MCF 10A (cell line): ENCODE measurements around the gene ESAM. TPM values are rescaled to one million over a fixed set of nuclear protein-coding genes. Genes with fewer than 3 reads are reported as not detected.

Experiments used
- BruUV-seq: library from RNA; stranded (reverse); fragments of 400-500 nt; replicated peaks from 2 replicates; lab custom pipeline; 2021; lab: Mats Ljungman, UMichigan
- CTCF ChIA-PET: fragments of 300-600 bp; sonication (Branson Sonifier 250); formaldehyde crosslinking; extraction: SDS; loops from one replicate; lab custom pipeline; 2021; ENCODE audit warnings: antibody characterized with exemption, inconsistent platforms; lab: Yijun Ruan, JAX
- POLR2A ChIA-PET: fragments of 300-600, 350-650 bp; sonication (Branson Sonifier 250); formaldehyde crosslinking; extraction: SDS; loops from one replicate; lab custom pipeline; 2020; ENCODE audit warnings: antibody characterized with exemption, inconsistent platforms; lab: Yijun Ruan, JAX
- DNase-seq: peaks from one replicate; pipeline ENCODE4 v3.0.0-alpha.2; 2018; ENCODE audit not compliant: unreplicated experiment
- H3K27ac Mint-ChIP-seq: one replicate; pipeline ENCODE4 v1.8.0; 2022; ENCODE audit warnings: mild to moderate bottlenecking, low read depth, mixed read lengths; ENCODE audit not compliant: unreplicated experiment
- H3K27me3 Mint-ChIP-seq: one replicate; pipeline ENCODE4 v1.8.0; 2022; ENCODE audit warnings: mixed read lengths; ENCODE audit not compliant: insufficient read depth, unreplicated experiment
- H3K36me3 Mint-ChIP-seq: one replicate; pipeline ENCODE4 v1.8.0; 2022; ENCODE audit warnings: mild to moderate bottlenecking, moderate library complexity, mixed read lengths; ENCODE audit not compliant: insufficient read depth, unreplicated experiment
- H3K4me1 Mint-ChIP-seq: one replicate; pipeline ENCODE4 v1.8.0; 2022; ENCODE audit warnings: mixed read lengths; ENCODE audit not compliant: insufficient read depth, unreplicated experiment
- H3K4me3 Mint-ChIP-seq: one replicate; pipeline ENCODE4 v1.8.0; 2022; ENCODE audit warnings: mild to moderate bottlenecking, moderate library complexity, mixed read lengths; ENCODE audit not compliant: unreplicated experiment
- H3K9me3 Mint-ChIP-seq: one replicate; pipeline ENCODE4 v1.8.0; 2022; ENCODE audit warnings: mixed read lengths; ENCODE audit not compliant: unreplicated experiment
- intact Hi-C: fragments of 100-400 bp; cut with micrococcal nuclease; formaldehyde crosslinking; loops from 2 replicates; pipeline ENCODE4 v1.14.1; 2022
- total RNA-seq: library from RNA; stranded (reverse); gene quantifications from 2 replicates; pipeline ENCODE4 v1.2.3, GENCODE V29; 2022
- TF ChIP-seq, protein P1 (sequence below): fragments of 200-600 bp; IDR thresholded peaks from one replicate; pipeline ENCODE4 v1.8.0; 2022; ENCODE audit warnings: antibody characterized with exemption, mild to moderate bottlenecking; ENCODE audit not compliant: unreplicated experiment

The ESAM gene
- total RNA-seq, 1 experiment from 2014 or later = 0.19 TPM

DNA sequence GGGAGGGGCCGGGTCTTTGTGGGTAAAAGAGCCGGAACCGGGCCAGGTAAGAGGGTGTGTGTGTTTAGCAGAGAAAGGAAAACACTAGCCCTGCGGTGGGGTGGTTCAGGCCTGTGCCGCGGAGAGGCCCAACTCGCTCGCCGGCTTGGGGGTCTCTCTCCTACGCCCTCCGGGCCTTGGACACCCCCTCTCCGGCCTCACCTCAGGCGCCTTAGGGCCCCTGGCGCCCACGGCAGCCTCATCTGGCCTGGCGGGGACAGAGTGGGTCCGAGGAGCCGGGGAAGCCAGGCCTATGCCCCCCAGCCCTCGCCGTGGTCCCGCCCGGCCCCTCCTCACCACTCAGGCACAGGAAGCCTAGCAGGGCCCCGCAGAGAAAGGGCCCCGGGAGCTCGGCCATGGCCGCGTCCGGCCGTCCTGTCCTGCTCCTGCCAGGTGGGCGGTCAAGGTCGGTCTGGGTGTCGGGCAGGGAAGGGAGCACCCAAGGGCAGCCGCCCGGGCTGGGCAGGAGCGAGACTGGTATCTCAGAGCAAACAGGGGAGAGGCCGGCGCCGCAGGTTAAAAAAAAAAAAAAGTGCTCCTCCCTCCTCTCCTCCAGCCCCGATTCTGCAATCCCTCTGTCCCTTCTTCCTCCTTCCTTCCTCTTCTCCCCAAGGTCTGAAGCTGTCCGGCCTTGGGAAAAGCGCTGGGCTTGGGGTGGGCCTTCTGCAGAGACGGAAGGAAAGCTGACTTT is 10.2 kb downstream of the ESAM start, which contains the start of gene VSIG2:
Gene VSIG2 (minus strand): TSS at position 515 of the 730 bp plus-strand sequence. CDS start 118 bp downstream, at position 397.
- Mint-ChIP-seq H3K36me3 (no peaks in the 10 kb centered on the region), H3K9me3 (no peaks in the 10 kb centered on the region), H3K4me1 (no peaks in the 10 kb centered on the region), H3K4me3 (no peak within 1 kb of the TSS), H3K27me3 (no peaks in the 10 kb centered on the region), H3K27ac (no peak within 1 kb of the TSS)
- ChIA-PET CTCF (interaction anchor here (0.6 to 2.4 kb wide), 8 partner anchors 9 to 124 kb away, joined by 3 to 14 read pairs (median 4); no protein-coding TSS in a partner anchor), POLR2A (no interaction called here)
- TF ChIP-seq, protein P1, sequence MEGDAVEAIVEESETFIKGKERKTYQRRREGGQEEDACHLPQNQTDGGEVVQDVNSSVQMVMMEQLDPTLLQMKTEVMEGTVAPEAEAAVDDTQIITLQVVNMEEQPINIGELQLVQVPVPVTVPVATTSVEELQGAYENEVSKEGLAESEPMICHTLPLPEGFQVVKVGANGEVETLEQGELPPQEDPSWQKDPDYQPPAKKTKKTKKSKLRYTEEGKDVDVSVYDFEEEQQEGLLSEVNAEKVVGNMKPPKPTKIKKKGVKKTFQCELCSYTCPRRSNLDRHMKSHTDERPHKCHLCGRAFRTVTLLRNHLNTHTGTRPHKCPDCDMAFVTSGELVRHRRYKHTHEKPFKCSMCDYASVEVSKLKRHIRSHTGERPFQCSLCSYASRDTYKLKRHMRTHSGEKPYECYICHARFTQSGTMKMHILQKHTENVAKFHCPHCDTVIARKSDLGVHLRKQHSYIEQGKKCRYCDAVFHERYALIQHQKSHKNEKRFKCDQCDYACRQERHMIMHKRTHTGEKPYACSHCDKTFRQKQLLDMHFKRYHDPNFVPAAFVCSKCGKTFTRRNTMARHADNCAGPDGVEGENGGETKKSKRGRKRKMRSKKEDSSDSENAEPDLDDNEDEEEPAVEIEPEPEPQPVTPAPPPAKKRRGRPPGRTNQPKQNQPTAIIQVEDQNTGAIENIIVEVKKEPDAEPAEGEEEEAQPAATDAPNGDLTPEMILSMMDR = no peak
- no peak for DNase-seq
- BruUV-seq = no TSS peak
- intact Hi-C loops = no loop called here

DNA sequence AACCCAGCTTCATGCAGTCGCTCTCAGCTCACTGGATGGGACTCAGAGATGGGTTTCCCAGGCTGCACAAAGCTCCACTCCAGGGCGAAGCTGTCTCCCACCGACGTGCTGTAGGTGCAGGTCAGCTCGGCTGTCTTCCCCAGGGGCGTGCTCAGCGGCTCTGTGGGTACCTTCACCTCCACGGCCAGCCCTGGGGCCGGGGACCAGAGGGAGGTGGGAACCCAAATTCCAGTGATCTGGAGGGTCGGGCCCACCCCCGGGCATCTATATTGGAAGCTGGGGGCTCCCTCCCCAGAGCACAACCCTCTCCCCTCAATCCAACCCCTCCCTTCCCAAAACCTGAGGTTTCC is 10.7 kb downstream of the ESAM start:
- Mint-ChIP-seq H3K36me3 (no peaks in the 10 kb centered on the region), H3K27me3 (no peaks in the 10 kb centered on the region), H3K27ac (no peak overlapping the region), H3K4me1 (peaks cover 4% of the 10 kb centered on the region), H3K9me3 (no peaks in the 10 kb centered on the region), H3K4me3 (no peak overlapping the region)
- no peak for DNase-seq
- TF ChIP-seq, protein P1 = no peak
- ChIA-PET CTCF (interaction anchor here (0.6 to 2.4 kb wide), 9 partner anchors 10 to 129 kb away, joined by 3 to 14 read pairs (median 5); no protein-coding TSS in a partner anchor), POLR2A (no interaction called here)
- no TSS peak for BruUV-seq
- intact Hi-C loops = no loop called here

DNA sequence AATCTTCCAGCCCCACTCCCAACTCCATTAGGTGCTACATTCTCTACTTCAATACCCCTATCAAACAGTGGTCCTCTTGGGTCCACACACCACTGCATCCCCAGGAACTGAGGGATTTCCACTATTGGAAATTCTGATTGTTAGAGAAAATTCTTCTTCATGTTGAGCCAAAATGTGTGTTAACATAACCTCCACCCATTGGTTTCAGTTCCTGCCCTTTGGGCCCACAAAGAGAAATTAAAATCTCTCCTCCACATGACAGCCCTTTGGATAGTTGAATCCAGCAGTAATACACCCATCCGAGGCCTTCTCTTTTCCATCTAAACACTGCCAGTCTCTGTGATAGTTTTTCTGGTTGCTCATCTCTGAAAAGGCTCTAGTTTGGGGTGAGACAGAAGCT is 12.2 kb downstream of the ESAM start:
- no peak for DNase-seq
- Mint-ChIP-seq H3K9me3 (no peaks in the 10 kb centered on the region), H3K27me3 (no peaks in the 10 kb centered on the region), H3K27ac (no peak overlapping the region), H3K36me3 (no peaks in the 10 kb centered on the region), H3K4me1 (peaks cover 6% of the 10 kb centered on the region), H3K4me3 (no peak overlapping the region)
- intact Hi-C loops = loop anchor here (5.0 to 10.0 kb wide), 2 partner anchors 45 to 78 kb away; partner anchors contain the start of genes SIAE and SPA17
- ChIA-PET POLR2A (no interaction called here), CTCF (interaction anchor here (0.6 to 2.4 kb wide), 3 partner anchors 54 to 106 kb away, joined by 5 to 9 read pairs (median 5); no protein-coding TSS in a partner anchor)
- TF ChIP-seq, protein P1 = no peak
- no TSS peak for BruUV-seq
